HG02571 (cell line): ENCODE measurements around the gene CTBP1.

Experiments
- ATAC-seq: cut with Tn5 transposase; IDR thresholded peaks from one replicate; pipeline ENCODE4 v1.9.1; 2021; ENCODE audit warnings: mild to moderate bottlenecking, moderate library complexity; ENCODE audit not compliant: unreplicated experiment

CTBP1 gene

GRCh38 chr4:1225272-1226143 is 23.4 kb downstream of the CTBP1 start:
- no peak for ATAC-seq

GRCh38 chr4:1223841-1224809 is 24.8 kb downstream of the CTBP1 start:
- no peak for ATAC-seq

- no peak for ATAC-seq
Measured at GRCh38 chr4:1222938-1223690, 25.8 kb downstream of the CTBP1 start.

DNA sequence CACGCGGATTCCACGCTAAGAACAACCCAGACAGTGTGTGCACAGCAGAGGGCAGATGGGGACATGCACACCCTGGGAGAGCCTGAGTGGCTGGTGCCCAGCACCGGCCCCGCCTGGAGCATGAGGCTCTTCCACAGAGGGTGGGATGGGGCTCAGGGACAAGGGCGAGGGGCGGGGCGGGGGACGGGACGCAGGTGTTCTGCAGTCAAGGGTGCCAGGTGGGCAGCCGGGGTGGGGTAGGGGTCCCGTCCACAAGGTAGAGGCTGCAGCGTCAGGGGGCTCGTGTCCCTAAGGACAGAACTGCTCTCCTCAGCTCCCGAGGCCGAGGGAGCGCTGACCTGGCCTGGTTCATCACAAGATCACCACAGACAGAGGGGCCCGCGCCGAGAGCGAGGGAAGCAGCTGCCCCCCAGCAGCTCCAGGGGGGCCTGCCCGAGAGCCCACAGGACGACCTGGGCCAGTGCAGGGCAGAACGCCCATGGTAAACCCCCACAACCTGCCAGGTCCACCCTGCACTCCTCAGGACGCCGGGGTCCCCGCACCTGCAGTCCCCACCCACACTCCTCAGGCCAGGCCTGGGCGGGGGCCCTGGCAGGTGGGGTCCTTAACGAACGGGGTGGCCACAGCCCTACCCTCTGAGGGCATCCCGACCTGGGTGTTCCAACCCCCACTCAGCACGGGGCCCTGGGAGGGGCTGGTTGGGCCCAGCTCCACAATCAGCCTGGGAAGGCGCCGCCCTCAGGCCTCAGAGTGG is 26.7 kb downstream of the CTBP1 start:
- no peak for ATAC-seq

DNA sequence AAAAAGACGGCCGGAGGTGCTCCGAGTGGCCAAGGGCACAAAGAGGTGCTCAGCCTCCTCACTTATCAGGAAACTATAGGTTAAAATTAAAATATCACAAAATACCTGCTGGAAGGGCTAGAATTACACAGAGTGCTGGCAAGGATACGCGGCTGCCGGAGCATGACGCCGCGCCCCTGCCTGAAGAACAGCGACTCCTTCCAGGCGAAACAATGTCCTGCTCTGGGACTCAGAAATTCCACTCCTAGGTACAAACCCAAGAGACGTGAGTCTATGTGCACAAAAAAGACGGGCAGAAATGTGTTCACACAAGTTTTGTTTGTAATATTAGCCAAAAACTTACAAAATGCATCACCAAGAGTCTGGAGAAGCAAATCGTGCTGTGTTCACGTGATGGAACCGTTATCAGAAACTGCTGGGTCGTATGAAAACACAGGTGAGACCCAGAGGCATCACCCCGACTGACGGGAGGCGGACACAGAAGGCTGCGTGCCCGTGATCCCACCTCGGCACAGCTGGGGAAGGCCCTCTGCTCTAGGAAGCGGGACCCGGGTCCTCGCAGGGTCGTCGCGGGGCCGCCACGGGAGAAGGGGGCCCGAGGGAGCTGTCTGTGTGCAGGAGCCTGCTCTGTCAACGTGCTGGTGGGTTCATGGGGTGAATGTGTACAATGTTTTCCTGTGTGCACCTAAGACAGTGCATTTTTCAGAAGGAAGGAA is 27.6 kb downstream of the CTBP1 start:
- no peak for ATAC-seq

- ATAC-seq, result no peak
Measured at GRCh38 chr4:1220566-1220965, 28.4 kb downstream of the CTBP1 start.

DNA sequence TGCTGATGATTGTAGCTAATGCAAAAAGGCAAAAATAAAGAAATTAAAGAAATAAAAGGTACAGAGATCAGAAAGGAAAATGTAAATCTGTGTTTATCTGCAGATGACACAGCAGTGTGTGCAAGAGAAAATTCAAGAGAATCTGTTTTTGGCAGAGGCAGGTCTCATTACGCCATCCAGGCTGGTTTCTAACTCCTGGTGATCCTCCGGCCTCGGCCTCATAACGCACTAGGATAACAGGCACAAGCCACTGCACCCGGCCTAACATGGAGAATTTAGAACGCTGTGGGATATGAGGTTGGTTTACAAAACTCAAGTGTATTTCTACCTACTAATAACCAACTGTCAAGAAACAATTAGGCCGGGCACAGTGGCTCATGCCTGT is 29.4 kb downstream of the CTBP1 start:
- no peak for ATAC-seq

GRCh38 chr4:1218634-1219565 is 30.0 kb downstream of the CTBP1 start:
- ATAC-seq, result peak; percentile 44

DNA sequence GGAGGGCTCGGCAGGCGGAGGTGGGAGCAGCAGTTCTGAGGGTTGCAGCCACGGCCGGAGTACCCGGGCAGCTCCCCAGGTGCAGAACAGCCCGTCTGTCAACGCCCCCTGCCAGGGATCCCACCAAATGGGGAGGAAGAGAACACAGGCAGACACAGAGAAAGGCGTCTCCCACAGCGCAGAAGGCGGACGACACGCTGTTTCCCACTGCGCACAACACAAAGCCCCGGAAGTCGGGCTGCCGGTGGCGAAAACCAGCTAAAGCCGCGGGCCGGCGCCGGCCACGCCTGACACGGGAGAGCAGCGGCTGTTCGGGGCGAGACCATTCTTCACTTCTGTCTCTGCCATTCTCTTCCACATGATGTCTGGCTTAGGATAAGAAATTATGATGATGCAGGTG is 31.6 kb downstream of the CTBP1 start:
- no peak for ATAC-seq

DNA sequence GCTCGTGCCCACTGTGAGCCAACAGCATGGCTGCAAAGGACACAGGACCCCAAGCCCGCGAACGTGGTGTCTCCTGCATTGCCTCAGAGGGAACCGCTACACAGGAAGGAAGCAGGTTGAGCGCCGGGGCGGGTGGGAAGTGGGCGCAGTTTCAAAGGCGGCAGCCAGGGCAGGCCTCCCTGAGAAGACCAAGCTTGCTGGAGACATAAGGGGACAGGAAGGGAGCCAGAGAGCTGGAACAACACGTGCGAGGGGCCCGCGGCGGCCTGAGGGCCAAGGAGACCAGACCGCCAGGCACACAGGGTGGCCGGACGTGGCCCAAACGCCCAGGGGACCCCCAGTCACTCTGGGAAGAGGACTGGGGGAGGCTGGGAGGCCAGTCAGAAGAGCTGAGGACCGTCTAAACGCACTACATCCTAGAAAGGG is 32.0 kb downstream of the CTBP1 start:
- ATAC-seq, result no peak

- ATAC-seq, result no peak
Measured at GRCh38 chr4:1216076-1216614, 32.8 kb downstream of the CTBP1 start.

DNA sequence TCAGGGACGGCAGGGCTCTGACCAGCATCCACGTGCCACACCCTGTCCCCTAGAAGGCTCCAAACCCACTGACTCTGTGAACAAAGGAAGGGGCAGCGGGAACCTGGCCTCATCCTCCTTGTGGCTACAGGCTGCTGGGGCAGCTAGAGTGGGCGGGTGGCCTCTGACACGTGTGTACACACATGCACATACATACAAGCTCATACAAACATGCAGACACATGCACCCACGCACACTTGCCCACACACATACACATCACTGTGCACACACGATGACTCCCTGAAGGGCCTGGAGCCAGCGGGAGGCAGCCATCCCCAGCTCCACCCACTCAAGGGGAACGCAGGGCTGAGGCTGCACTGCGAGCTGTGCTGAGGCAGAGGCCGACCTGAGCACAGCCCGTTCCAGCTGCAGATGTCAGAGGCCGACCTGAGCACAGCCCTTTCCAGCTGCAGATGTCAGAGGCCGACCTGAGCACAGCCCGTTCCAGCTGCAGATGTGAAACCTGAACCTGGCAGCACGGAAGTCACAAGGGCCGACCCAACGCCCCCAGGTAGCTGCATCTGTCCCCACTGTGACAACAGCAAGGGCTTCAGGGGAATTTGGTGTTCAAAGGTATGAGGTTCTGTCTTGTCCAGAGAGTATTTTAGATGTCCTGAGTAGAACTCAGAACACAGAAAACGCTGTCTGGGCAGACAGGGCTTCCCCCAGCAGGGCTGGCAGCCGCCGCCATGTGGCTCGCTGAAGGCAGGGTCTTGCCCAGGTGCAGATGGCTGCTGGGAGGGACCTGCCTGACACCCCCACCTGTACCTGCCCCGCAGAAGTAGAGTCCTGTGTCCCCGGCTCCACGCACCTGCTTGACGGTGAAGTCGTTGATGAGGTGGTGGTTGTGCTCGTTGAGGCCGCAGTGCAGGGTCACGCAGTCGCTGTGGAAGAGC is 33.5 kb downstream of the CTBP1 start:
- peak; percentile 61 for ATAC-seq

DNA sequence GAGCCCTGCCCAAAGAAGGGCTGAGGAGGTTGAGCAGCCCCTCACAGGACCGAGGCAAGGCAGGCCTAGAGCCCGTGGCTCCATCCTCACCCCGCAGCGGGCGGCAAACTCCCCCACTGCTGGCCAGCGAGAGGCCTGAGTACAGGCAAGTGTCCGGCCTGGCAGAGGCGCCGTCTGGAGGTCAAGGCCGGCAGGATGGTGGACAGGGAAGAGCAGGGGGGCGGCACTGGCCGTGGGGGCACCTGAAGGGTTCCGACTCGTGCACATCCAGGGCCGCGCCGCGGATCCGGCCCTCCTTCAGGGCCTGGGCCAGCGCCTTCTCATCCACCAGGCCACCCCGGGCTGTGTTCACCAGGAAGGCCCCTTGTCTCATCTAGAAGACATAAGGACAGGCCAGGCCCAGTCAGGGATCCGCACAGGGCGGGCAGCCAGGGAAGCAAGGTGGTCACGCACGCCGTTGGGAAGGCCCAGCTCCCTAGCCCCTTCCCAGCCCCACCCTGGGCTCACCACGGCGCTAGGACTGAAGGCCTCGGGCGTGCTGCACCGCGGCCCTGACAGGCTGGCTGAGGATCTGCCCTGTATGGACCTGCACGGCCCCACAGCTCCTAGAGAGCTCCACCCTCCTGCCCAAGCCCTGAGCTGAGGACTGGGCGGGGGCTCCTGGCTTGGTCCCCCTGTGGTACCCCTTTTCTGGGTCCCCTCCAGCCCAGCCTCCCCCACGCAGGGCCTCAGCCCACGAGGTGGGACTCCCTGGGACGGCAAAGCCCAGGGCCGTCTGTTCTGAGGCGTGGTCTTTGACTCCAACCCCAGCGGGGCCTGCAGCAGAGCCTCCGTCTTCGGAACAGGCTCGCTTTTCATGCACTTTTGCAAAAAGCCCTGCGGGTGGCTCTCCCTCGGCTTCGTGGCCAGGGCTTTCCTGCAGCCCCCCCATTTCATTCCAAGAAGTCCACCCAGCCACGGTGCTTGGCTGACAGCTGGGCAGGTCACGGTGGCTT is 34.5 kb downstream of the CTBP1 start:
- ATAC-seq, result no peak

DNA sequence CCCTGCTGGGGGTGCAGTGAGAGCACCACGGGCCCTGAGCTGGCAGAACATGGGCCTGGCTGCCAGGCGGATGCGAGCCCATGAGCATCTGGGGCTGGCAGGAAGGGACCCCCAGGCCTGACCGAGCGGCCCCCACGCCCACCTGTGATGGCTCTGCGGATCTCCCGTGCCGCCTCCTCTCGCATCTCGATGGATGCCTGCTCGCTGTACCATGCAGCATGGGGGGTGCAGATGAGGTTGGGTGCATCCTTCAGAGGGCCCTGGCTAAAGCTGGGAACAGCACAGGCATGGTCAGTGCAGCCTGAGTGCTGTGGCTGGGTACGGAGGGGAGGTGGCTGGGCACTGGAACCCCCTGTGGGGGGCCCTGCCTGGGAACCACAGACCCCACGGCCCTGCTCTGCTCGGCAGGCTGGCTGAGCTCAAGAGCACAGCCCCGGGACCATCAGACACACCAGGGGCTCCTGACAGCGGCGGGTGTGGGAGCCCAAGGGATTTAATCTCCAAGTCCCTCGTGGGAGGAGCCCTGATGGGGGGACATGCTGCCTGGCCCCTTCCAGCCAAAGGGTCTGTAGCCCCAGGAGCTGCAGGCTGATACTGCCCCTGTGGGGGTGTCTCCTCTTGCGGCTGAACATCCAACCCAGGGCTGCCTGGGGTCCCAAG is 35.5 kb downstream of the CTBP1 start:
- no peak for ATAC-seq

GRCh38 chr4:1212546-1213335 is 36.2 kb downstream of the CTBP1 start:
- no peak for ATAC-seq
